ENCODE data around the gene KIAA0825. TPM values are rescaled to one million over a fixed set of nuclear protein-coding genes. Genes with fewer than 3 reads are reported as not detected.

KIAA0825 gene
- total and polyA plus RNA-seq, 2 experiments from 2014 or later, result 1.7 to 1.8 TPM

DNA sequence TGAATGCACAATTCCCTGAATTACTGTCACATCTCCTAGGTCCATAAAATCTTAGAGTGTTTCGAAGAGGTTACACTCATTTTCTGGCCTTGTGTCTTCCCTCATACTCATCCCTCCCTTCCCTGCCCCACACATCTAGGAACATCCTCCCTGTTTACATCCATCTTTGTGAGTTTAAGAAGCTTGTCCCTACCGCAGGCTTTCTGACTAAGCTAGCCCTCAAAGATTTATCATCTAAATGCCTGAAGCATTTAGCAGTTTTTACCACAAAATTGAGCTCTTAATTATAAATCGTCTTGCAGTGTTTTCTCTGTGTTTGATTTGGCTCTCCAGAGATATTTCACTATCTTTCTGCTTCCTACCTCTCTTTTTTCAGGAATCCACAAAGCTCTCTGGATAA, 374.8 kb downstream of the KIAA0825 start (continued):
- TF ChIP-seq, protein P1, sequence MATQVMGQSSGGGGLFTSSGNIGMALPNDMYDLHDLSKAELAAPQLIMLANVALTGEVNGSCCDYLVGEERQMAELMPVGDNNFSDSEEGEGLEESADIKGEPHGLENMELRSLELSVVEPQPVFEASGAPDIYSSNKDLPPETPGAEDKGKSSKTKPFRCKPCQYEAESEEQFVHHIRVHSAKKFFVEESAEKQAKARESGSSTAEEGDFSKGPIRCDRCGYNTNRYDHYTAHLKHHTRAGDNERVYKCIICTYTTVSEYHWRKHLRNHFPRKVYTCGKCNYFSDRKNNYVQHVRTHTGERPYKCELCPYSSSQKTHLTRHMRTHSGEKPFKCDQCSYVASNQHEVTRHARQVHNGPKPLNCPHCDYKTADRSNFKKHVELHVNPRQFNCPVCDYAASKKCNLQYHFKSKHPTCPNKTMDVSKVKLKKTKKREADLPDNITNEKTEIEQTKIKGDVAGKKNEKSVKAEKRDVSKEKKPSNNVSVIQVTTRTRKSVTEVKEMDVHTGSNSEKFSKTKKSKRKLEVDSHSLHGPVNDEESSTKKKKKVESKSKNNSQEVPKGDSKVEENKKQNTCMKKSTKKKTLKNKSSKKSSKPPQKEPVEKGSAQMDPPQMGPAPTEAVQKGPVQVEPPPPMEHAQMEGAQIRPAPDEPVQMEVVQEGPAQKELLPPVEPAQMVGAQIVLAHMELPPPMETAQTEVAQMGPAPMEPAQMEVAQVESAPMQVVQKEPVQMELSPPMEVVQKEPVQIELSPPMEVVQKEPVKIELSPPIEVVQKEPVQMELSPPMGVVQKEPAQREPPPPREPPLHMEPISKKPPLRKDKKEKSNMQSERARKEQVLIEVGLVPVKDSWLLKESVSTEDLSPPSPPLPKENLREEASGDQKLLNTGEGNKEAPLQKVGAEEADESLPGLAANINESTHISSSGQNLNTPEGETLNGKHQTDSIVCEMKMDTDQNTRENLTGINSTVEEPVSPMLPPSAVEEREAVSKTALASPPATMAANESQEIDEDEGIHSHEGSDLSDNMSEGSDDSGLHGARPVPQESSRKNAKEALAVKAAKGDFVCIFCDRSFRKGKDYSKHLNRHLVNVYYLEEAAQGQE (IDR thresholded peaks at IDR 0.05; ENCODE audit: unreplicated experiment), result no peak

GRCh38 chr5:94240993-94241651, 377.3 kb downstream of the KIAA0825 start:
- Histone ChIP-seq H3K4me1 (ENCODE audit: insufficient read depth) (peaks cover 21% of the 10 kb centered on the region), H3K79me2 (replicated peaks; ENCODE audit: insufficient read depth) (peaks cover 3% of the 10 kb centered on the region; the same call in 1 of the 2 replicates), H2AFZ (no peak overlapping the region), H3K27ac (ENCODE audit: low read depth) (0 out of 2 replicates have a peak overlapping the region, but pooled peaks have one; percentile 57), H3K9me2 (ENCODE audit: insufficient read depth) (no peaks in the 10 kb centered on the region), H3K4me2 (0 out of 2 replicates have a peak overlapping the region, but pooled peaks have one; percentile 23), H4K20me1 (replicated peaks; ENCODE audit: insufficient read depth) (no peaks in the 10 kb centered on the region; the same call in 1 of the 2 replicates), H3K36me3 (ENCODE audit: insufficient read depth) (no peaks in the 10 kb centered on the region), H3F3A (replicated peaks; ENCODE audit: low read depth) (no peaks in the 10 kb centered on the region), H3K27me3 (ENCODE audit: insufficient read depth) (no peaks in the 10 kb centered on the region), H3K4me3 (no peak overlapping the region)
- ATAC-seq (no peak), DNase-seq (ENCODE audit: low spot score) (no peak)
- Mint-ChIP-seq H3K4me3 (no peak overlapping the region), H3K36me3 (ENCODE audit: low read depth) (peaks cover 16% of the 10 kb centered on the region), H3K4me1 (peaks cover 26% of the 10 kb centered on the region), H3K27me3 (ENCODE audit: insufficient read depth, low read depth, poor library complexity) (no peaks in the 10 kb centered on the region), H3K27ac (peak overlapping the region; percentile 53; the same call in 1 of the 2 replicates), H3K9me3 (peaks cover 3% of the 10 kb centered on the region; the same call in 2 of the 3 replicates)
- TF ChIP-seq, protein P2, sequence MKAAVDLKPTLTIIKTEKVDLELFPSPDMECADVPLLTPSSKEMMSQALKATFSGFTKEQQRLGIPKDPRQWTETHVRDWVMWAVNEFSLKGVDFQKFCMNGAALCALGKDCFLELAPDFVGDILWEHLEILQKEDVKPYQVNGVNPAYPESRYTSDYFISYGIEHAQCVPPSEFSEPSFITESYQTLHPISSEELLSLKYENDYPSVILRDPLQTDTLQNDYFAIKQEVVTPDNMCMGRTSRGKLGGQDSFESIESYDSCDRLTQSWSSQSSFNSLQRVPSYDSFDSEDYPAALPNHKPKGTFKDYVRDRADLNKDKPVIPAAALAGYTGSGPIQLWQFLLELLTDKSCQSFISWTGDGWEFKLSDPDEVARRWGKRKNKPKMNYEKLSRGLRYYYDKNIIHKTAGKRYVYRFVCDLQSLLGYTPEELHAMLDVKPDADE (IDR thresholded peaks at IDR 0.05), result no peak
- no peak for TF ChIP-seq EZH2 (IDR thresholded peaks at IDR 0.05; ENCODE audit: low read depth, unreplicated experiment)
- no peak for TF ChIP-seq ZNF462 (CRISPR knock-in tag; IDR thresholded peaks at IDR 0.05)
- TF ChIP-seq, protein P3, sequence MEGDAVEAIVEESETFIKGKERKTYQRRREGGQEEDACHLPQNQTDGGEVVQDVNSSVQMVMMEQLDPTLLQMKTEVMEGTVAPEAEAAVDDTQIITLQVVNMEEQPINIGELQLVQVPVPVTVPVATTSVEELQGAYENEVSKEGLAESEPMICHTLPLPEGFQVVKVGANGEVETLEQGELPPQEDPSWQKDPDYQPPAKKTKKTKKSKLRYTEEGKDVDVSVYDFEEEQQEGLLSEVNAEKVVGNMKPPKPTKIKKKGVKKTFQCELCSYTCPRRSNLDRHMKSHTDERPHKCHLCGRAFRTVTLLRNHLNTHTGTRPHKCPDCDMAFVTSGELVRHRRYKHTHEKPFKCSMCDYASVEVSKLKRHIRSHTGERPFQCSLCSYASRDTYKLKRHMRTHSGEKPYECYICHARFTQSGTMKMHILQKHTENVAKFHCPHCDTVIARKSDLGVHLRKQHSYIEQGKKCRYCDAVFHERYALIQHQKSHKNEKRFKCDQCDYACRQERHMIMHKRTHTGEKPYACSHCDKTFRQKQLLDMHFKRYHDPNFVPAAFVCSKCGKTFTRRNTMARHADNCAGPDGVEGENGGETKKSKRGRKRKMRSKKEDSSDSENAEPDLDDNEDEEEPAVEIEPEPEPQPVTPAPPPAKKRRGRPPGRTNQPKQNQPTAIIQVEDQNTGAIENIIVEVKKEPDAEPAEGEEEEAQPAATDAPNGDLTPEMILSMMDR (conservative IDR thresholded peaks at IDR 0.05; ENCODE audit: low read depth in 2 of 2), result no peak
- TF ChIP-seq CREB1 (CRISPR knock-in tag; IDR thresholded peaks at IDR 0.05; ENCODE audit: low read depth), result no peak
- TF ChIP-seq POLR2AphosphoS5 (IDR thresholded peaks at IDR 0.05; ENCODE audit: low read depth), result no peak

All from GM23338 (cell line).